PC-3 (cell line): ENCODE data around the gene ABLIM1. TPM values are rescaled to one million over a fixed set of nuclear protein-coding genes. Genes with fewer than 3 reads are reported as not detected.

Experiments
- ATAC-seq: fragments of 200-7000 bp; cut with Tn5 transposase; 2 replicates; pipeline ENCODE4 v1.9.1; 2020; ENCODE audit warnings: mild to moderate bottlenecking, moderate library complexity
- BruUV-seq: library from RNA; stranded (reverse); fragments of 400-500 nt; replicated peaks from 2 replicates; lab custom pipeline; 2021; lab: Mats Ljungman, UMichigan
- CTCF ChIA-PET: fragments of 300-600 bp; sonication (Branson Sonifier 250); formaldehyde crosslinking; loops from one replicate; lab custom pipeline; 2022; ENCODE audit warnings: antibody characterized with exemption; lab: Charles Lee
- POLR2A ChIA-PET: fragments of 300-600 bp; sonication (Branson Sonifier 250); formaldehyde crosslinking; loops from one replicate; lab custom pipeline; 2022; ENCODE audit warnings: antibody characterized with exemption; ENCODE audit not compliant: unreplicated experiment; lab: Charles Lee
- DNase-seq: peaks from one replicate; pipeline ENCODE4 v3.0.0-alpha.2; 2015
- H2AFZ ChIP-seq: fragments of 300-600 bp; sonication (generic); 2 replicates; pipeline ENCODE4 v1.6.0; 2016; ENCODE audit warnings: antibody characterized with exemption, low read length
- H3F3A ChIP-seq: fragments of 300-600 bp; sonication (generic); one replicate; pipeline ENCODE4 v1.6.0; 2017; ENCODE audit warnings: antibody characterized with exemption, low read length, control low read depth, mild to moderate bottlenecking; ENCODE audit not compliant: unreplicated experiment
- H3K27ac ChIP-seq: fragments of 300-600 bp; sonication (generic); 2 replicates; pipeline ENCODE4 v1.5.1; 2016; ENCODE audit warnings: mild to moderate bottlenecking, low read length
- H3K27me3 ChIP-seq: fragments of 300-600 bp; sonication (generic); 2 replicates; pipeline ENCODE4 v1.6.1; 2016; ENCODE audit warnings: low read length, mixed read lengths
- H3K36me3 ChIP-seq: fragments of 300-600 bp; sonication (generic); 2 replicates; pipeline ENCODE4 v1.6.1; 2016; ENCODE audit warnings: low read depth, mixed run types, low read length, mixed read lengths
- H3K4me1 ChIP-seq: fragments of 300-600 bp; sonication (generic); 2 replicates; pipeline ENCODE4 v1.5.1; 2016; ENCODE audit warnings: low read length; ENCODE audit not compliant: insufficient read depth
- H3K4me2 ChIP-seq: fragments of 300-600 bp; sonication (generic); 2 replicates; pipeline ENCODE4 v1.6.0; 2016; ENCODE audit warnings: low read length
- H3K4me3 ChIP-seq: fragments of 300-600 bp; sonication (generic); 2 replicates; pipeline ENCODE4 v1.5.1; 2016; ENCODE audit warnings: mild to moderate bottlenecking, low read length, mixed read lengths
- H3K79me2 ChIP-seq: fragments of 300-600 bp; sonication (generic); 2 replicates; pipeline ENCODE4 v1.6.1; 2017; ENCODE audit warnings: low read length, mixed read lengths
- H3K9ac ChIP-seq: fragments of 300-600 bp; sonication (generic); 2 replicates; pipeline ENCODE4 v1.6.0; 2016; ENCODE audit warnings: mild to moderate bottlenecking, low read length
- H3K9me2 ChIP-seq: fragments of 300-600 bp; sonication (generic); replicated peaks from 2 replicates; pipeline ENCODE4 v1.6.1; 2016; ENCODE audit warnings: mixed run types, low read length, mixed read lengths
- H3K9me3 ChIP-seq: fragments of 300-600 bp; sonication (generic); 2 replicates; pipeline ENCODE4 v1.6.1; 2016; ENCODE audit warnings: low read length, mixed read lengths
- H4K20me1 ChIP-seq: fragments of 300-600 bp; sonication (generic); 2 replicates; pipeline ENCODE4 v1.6.1; 2016; ENCODE audit warnings: low read length, mixed read lengths
- CTCF ChIP-seq: fragments of 300-600 bp; sonication (generic); conservative IDR thresholded peaks from 2 replicates; pipeline ENCODE4 v1.5.1; 2017; ENCODE audit warnings: antibody characterized with exemption, low read depth, mild to moderate bottlenecking, low read length
- EZH2 ChIP-seq: fragments of 300-600 bp; sonication (generic); IDR thresholded peaks from one replicate; pipeline ENCODE4 v1.6.1; 2017; ENCODE audit warnings: antibody characterized with exemption, mild to moderate bottlenecking, low read length; ENCODE audit not compliant: unreplicated experiment
- EZH2phosphoT487 ChIP-seq: fragments of 300-600 bp; sonication (generic); IDR thresholded peaks from 2 replicates; pipeline ENCODE4 v1.6.1; 2018; ENCODE audit warnings: mild to moderate bottlenecking, antibody characterized with exemption, low read length, borderline replicate concordance
- intact Hi-C: fragments of 100-400 bp; cut with micrococcal nuclease; formaldehyde crosslinking; loops from 2 replicates; pipeline ENCODE4 v1.9.0; 2023
- total RNA-seq: library from RNA; depleted of rRNA; stranded (reverse); fragments of >200 nt; gene quantifications from 2 replicates; pipeline ENCODE4 v1.2.3, GENCODE V29; 2014

Gene ABLIM1
- total RNA-seq, 1 experiment from 2014 or later = 12.3 TPM

- TF ChIP-seq EZH2phosphoT487 = no peak
- no peak for TF ChIP-seq CTCF
- no peak for TF ChIP-seq EZH2
- DNase-seq (peak; percentile 40), ATAC-seq (peak; percentile 14; the same call in 1 of the 2 replicates)
- H3K36me3 ChIP-seq = no peaks in the 10 kb centered on the region
- H3K4me1 ChIP-seq = peaks cover 39% of the 10 kb centered on the region
- H3K4me3 ChIP-seq = peak overlapping the region; percentile 1; the same call in 1 of the 2 replicates
- ChIA-PET CTCF (no interaction called here), POLR2A (no interaction called here)
- peak overlapping the region; percentile 64; the same call in 1 of the 2 replicates for H2AFZ ChIP-seq
- no peaks in the 10 kb centered on the region for H4K20me1 ChIP-seq
- H3K27ac ChIP-seq = peak overlapping the region; percentile 44; the same call in 1 of the 2 replicates
- H3K79me2 ChIP-seq = no peaks in the 10 kb centered on the region
- H3K9me3 ChIP-seq = no peaks in the 10 kb centered on the region
- no peaks in the 10 kb centered on the region for H3K27me3 ChIP-seq
- BruUV-seq = no TSS peak
- H3F3A ChIP-seq = no peaks in the 10 kb centered on the region
- H3K4me2 ChIP-seq = peak overlapping the region; percentile 70
- H3K9me2 ChIP-seq = no peaks in the 10 kb centered on the region
- no peak overlapping the region for H3K9ac ChIP-seq
- intact Hi-C loops = no loop called here
Measured at GRCh38 chr10:114635101-114635500, 23.0 kb downstream of the ABLIM1 start.

- H3K27ac ChIP-seq = peak overlapping the region; percentile 44; the same call in 1 of the 2 replicates
- ATAC-seq = peak; percentile 68
- no peaks in the 10 kb centered on the region for H3K9me3 ChIP-seq
- CTCF ChIA-PET = interaction anchor here (0.6 kb wide), 1 partner anchor 251 kb away, joined by 3 read pairs; no protein-coding TSS in a partner anchor
- H3K9me2 ChIP-seq = no peaks in the 10 kb centered on the region
- intact Hi-C loops = loop anchor here (5.0 kb wide), 3 partner anchors 48 to 143 kb away; no protein-coding TSS in a partner anchor
- no peaks in the 10 kb centered on the region for H3K27me3 ChIP-seq
- no peak overlapping the region for H2AFZ ChIP-seq
- peak overlapping the region; percentile 1; the same call in 1 of the 2 replicates for H3K4me3 ChIP-seq
- peaks cover 39% of the 10 kb centered on the region for H3K4me1 ChIP-seq
- H3K4me2 ChIP-seq = peak overlapping the region; percentile 70
- no peaks in the 10 kb centered on the region for H3K79me2 ChIP-seq
- H4K20me1 ChIP-seq = no peaks in the 10 kb centered on the region
- no TSS peak for BruUV-seq
- H3K36me3 ChIP-seq = no peaks in the 10 kb centered on the region
- TF ChIP-seq EZH2 (no peak), EZH2phosphoT487 (no peak), CTCF (no peak)
- peak; percentile 81 for DNase-seq
- POLR2A ChIA-PET = no interaction called here
- H3K9ac ChIP-seq = no peak overlapping the region
- H3F3A ChIP-seq = no peaks in the 10 kb centered on the region
Measured at GRCh38 chr10:114634609-114634979, 23.5 kb downstream of the ABLIM1 start.

- Histone ChIP-seq H3K36me3 (no peaks in the 10 kb centered on the region), H4K20me1 (no peaks in the 10 kb centered on the region), H3K27ac (no peak overlapping the region), H3K79me2 (no peaks in the 10 kb centered on the region), H3K4me1 (peaks cover 39% of the 10 kb centered on the region), H3K9me2 (no peaks in the 10 kb centered on the region), H2AFZ (no peak overlapping the region), H3K9ac (no peak overlapping the region), H3K4me3 (peak overlapping the region; percentile 27; the same call in 1 of the 2 replicates), H3K9me3 (no peaks in the 10 kb centered on the region), H3K4me2 (peak overlapping the region; percentile 93), H3F3A (no peaks in the 10 kb centered on the region), H3K27me3 (no peaks in the 10 kb centered on the region)
- DNase-seq (peak; percentile 81), ATAC-seq (peak; percentile 76)
- no TSS peak for BruUV-seq
- intact Hi-C loops = loop anchor here (2.0 to 5.0 kb wide), 4 partner anchors 16 to 144 kb away; no protein-coding TSS in a partner anchor
- TF ChIP-seq EZH2 = no peak
- no peak for TF ChIP-seq CTCF
- TF ChIP-seq EZH2phosphoT487 = no peak
- ChIA-PET POLR2A (no interaction called here), CTCF (interaction anchor here (0.9 to 1.0 kb wide), 2 partner anchors 9 to 497 kb away, joined by 4 read pairs; no protein-coding TSS in a partner anchor)
Measured at GRCh38 chr10:114632869-114633715, 25.0 kb downstream of the ABLIM1 start.
